ENCODE results near the gene ABCC1. TPM values are rescaled to one million over a fixed set of nuclear protein-coding genes. Genes with fewer than 3 reads are reported as not detected.

Gene ABCC1
- polyA plus RNA-seq, 3 donors, result 1.4 to 23.6 (median 3.0) TPM

DNA sequence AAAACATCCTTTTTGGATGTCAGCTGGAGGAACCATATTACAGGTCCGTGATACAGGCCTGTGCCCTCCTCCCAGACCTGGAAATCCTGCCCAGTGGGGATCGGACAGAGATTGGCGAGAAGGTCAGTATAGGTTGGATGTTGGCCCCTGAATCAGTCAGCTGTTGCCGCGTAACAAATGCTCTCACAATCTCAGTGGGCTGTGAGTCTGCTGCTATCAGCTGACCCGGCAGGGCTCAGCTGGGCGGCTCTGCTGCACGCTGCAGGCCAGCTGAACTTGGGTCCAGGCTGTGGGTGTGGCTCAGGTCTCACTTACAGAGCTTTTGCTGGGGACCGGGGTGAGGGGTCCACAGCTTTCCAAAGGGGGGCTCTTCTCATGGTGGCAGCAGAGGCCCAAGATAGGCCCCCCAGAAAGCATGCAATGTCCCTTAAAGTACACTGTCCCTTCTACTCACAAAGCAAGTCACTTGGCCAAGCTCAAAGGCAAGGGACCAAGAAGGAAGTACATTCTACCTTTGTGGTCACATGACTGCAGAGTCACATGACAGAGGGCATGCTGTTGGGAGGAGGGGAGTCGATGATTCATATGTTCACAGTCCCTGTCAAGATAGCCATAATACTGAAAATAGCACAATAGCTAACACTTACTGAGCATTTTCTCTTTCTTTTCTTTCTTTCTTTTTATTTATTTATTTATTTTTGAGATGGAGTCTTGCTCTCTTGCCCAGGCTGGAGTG, 134.2 kb downstream of the ABCC1 start:
- DNase-seq, result peak in 2 of 3 donors; percentile 30 to 68
- peak overlapping the region in 3 of 7 donors; percentile 23 to 75 (median 58) for H3K27ac Mint-ChIP-seq

GRCh38 chr16:16084874-16085273, 135.5 kb downstream of the ABCC1 start:
- Histone ChIP-seq H3K36me3 (replicated peaks in 1 of 2; ENCODE audit: control insufficient read depth in 1 of 2, insufficient read depth in 2 of 2, low read length in 2 of 2) (peaks cover 68 to 98% of the 10 kb centered on the region in 2 donors), H3K79me2 (ENCODE audit: insufficient read depth, low read length) (no peaks in the 10 kb centered on the region), H3K9ac (ENCODE audit: insufficient read depth, low read length, poor library complexity, severe bottlenecking) (no peak overlapping the region), H3K4me3 (replicated peaks in 1 of 3; ENCODE audit: low read depth in 2 of 3, low read length in 3 of 3) (no peak overlapping the region), H3K4me1 (ENCODE audit: control insufficient read depth in 1 of 2, insufficient read depth in 2 of 2, low read length in 2 of 2) (peaks cover 0 to 3% of the 10 kb centered on the region in 2 donors), H3K9me3 (replicated peaks in 1 of 2; ENCODE audit: control insufficient read depth in 1 of 2, insufficient read depth in 1 of 2, low read length in 2 of 2) (peaks cover 11 to 12% of the 10 kb centered on the region in 2 donors), H2AFZ (ENCODE audit: insufficient read depth, low read depth, low read length, poor library complexity, severe bottlenecking) (no peak overlapping the region), H3K27ac (ENCODE audit: low read depth in 1 of 2, low read length in 2 of 2) (no peak overlapping the region), H3K4me2 (replicated peaks; ENCODE audit: extremely low read depth, low read length, poor library complexity, severe bottlenecking) (no peak overlapping the region), H4K20me1 (ENCODE audit: insufficient read depth, low read length) (no peaks in the 10 kb centered on the region), H3K27me3 (ENCODE audit: control insufficient read depth in 2 of 2, insufficient read depth in 2 of 2, low read length in 2 of 2) (no peaks in the 10 kb centered on the region)
- no CpG with 5 or more reads among the region's 3 CpGs for WGBS (ENCODE audit: insufficient coverage)
- intact Hi-C loops (cut with micrococcal nuclease), result no loop called here
- Mint-ChIP-seq H3K4me3 (no peak overlapping the region), H3K36me3 (peaks cover 85 to 99% of the 10 kb centered on the region in 2 donors), H3K27ac (peak overlapping the region in 4 of 7 donors; percentile 26 to 76 (median 48)), H3K27me3 (ENCODE audit: low read depth in 3 of 3) (no peaks in the 10 kb centered on the region), H3K9me3 (peaks cover 8 to 13% (median 10%) of the 10 kb centered on the region in 7 donors), H3K4me1 (peaks cover 3% of the 10 kb centered on the region)
- TF ChIP-seq, protein P1, sequence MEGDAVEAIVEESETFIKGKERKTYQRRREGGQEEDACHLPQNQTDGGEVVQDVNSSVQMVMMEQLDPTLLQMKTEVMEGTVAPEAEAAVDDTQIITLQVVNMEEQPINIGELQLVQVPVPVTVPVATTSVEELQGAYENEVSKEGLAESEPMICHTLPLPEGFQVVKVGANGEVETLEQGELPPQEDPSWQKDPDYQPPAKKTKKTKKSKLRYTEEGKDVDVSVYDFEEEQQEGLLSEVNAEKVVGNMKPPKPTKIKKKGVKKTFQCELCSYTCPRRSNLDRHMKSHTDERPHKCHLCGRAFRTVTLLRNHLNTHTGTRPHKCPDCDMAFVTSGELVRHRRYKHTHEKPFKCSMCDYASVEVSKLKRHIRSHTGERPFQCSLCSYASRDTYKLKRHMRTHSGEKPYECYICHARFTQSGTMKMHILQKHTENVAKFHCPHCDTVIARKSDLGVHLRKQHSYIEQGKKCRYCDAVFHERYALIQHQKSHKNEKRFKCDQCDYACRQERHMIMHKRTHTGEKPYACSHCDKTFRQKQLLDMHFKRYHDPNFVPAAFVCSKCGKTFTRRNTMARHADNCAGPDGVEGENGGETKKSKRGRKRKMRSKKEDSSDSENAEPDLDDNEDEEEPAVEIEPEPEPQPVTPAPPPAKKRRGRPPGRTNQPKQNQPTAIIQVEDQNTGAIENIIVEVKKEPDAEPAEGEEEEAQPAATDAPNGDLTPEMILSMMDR (IDR thresholded peaks at IDR 0.05), result no peak
- DNase-seq, result no peak

More for the DNA sequence above, 134.2 kb downstream of the ABCC1 start:
- Histone ChIP-seq H3K4me1 (ENCODE audit: control insufficient read depth in 1 of 2, insufficient read depth in 2 of 2, low read length in 2 of 2) (peaks cover 0 to 3% of the 10 kb centered on the region in 2 donors), H3K9me3 (replicated peaks in 1 of 2; ENCODE audit: control insufficient read depth in 1 of 2, insufficient read depth in 1 of 2, low read length in 2 of 2) (peaks cover 11 to 12% of the 10 kb centered on the region in 2 donors), H3K4me2 (replicated peaks; ENCODE audit: extremely low read depth, low read length, poor library complexity, severe bottlenecking) (no peak overlapping the region), H3K27me3 (ENCODE audit: control insufficient read depth in 2 of 2, insufficient read depth in 2 of 2, low read length in 2 of 2) (no peaks in the 10 kb centered on the region), H3K27ac (ENCODE audit: low read depth in 1 of 2, low read length in 2 of 2) (peak overlapping the region in 1 of 2 donors; percentile 67), H3K9ac (ENCODE audit: insufficient read depth, low read length, poor library complexity, severe bottlenecking) (no peak overlapping the region), H2AFZ (ENCODE audit: insufficient read depth, low read depth, low read length, poor library complexity, severe bottlenecking) (no peak overlapping the region), H3K79me2 (ENCODE audit: insufficient read depth, low read length) (no peaks in the 10 kb centered on the region), H3K4me3 (replicated peaks in 1 of 3; ENCODE audit: low read depth in 2 of 3, low read length in 3 of 3) (peak overlapping the region in 1 of 3 experiments; percentile 10), H4K20me1 (ENCODE audit: insufficient read depth, low read length) (no peaks in the 10 kb centered on the region), H3K36me3 (replicated peaks in 1 of 2; ENCODE audit: control insufficient read depth in 1 of 2, insufficient read depth in 2 of 2, low read length in 2 of 2) (peaks cover 73 to 98% of the 10 kb centered on the region in 2 donors)
- intact Hi-C loops (cut with micrococcal nuclease), result no loop called here
- no peak overlapping the region for H3K4me3 Mint-ChIP-seq
- WGBS (ENCODE audit: insufficient coverage), result 99% methylated on average over 8 of the region's 10 CpGs
- peaks cover 8 to 13% (median 10%) of the 10 kb centered on the region in 7 donors for H3K9me3 Mint-ChIP-seq
- peaks cover 3% of the 10 kb centered on the region for H3K4me1 Mint-ChIP-seq
- peaks cover 84 to 98% of the 10 kb centered on the region in 2 donors for H3K36me3 Mint-ChIP-seq
- TF ChIP-seq, protein P1 (IDR thresholded peaks at IDR 0.05), result no peak
- no peaks in the 10 kb centered on the region for H3K27me3 Mint-ChIP-seq (ENCODE audit: low read depth in 3 of 3)
